HUES6 (cell line): ENCODE measurements around the gene NDUFA11.

ENCODE experiments used
- H3K27ac ChIP-seq: 2 replicates; pipeline ENCODE4 v1.7.0; 2013; ENCODE audit warnings: low read depth, mild to moderate bottlenecking, low read length, inconsistent platforms
- H3K27me3 ChIP-seq: 2 replicates; pipeline ENCODE4 v1.6.1; 2013; ENCODE audit warnings: low read length; ENCODE audit not compliant: control insufficient read depth, insufficient read depth
- H3K36me3 ChIP-seq: 2 replicates; pipeline ENCODE4 v1.6.1; 2013; ENCODE audit warnings: low read length; ENCODE audit not compliant: control insufficient read depth, insufficient read depth
- H3K4me1 ChIP-seq: 2 replicates; pipeline ENCODE4 v1.6.1; 2013; ENCODE audit warnings: low read length; ENCODE audit not compliant: control insufficient read depth, insufficient read depth
- H3K4me3 ChIP-seq: 2 replicates; pipeline ENCODE4 v1.5.1; 2013; ENCODE audit warnings: low read depth, low read length
- H3K9ac ChIP-seq: one replicate; pipeline ENCODE4 v1.6.1; 2013; ENCODE audit warnings: mild to moderate bottlenecking, low read length
- H3K9me3 ChIP-seq: 2 replicates; pipeline ENCODE4 v1.6.1; 2013; ENCODE audit warnings: low read depth, low read length; ENCODE audit not compliant: control insufficient read depth, insufficient read depth

Gene NDUFA11

GRCh38 chr19:5941673-5942072 is 38.1 kb upstream of the NDUFA11 start:
- Histone ChIP-seq H3K9me3 (no peaks in the 10 kb centered on the region), H3K36me3 (peaks cover 51% of the 10 kb centered on the region), H3K27ac (no peak overlapping the region), H3K4me1 (peaks cover 13% of the 10 kb centered on the region; the same call in 1 of the 2 replicates), H3K27me3 (no peaks in the 10 kb centered on the region), H3K9ac (no peak overlapping the region), H3K4me3 (no peak overlapping the region)

- Histone ChIP-seq H3K27ac (no peak overlapping the region), H3K4me3 (no peak overlapping the region), H3K4me1 (peaks cover 13% of the 10 kb centered on the region; the same call in 1 of the 2 replicates), H3K9ac (no peak overlapping the region), H3K27me3 (no peaks in the 10 kb centered on the region), H3K9me3 (no peaks in the 10 kb centered on the region), H3K36me3 (peaks cover 57% of the 10 kb centered on the region)
These were observed 36.9 kb upstream of the NDUFA11 start for GRCh38 chr19:5940260-5941208.

GRCh38 chr19:5937550-5937949 is 34.0 kb upstream of the NDUFA11 start:
- Histone ChIP-seq H3K36me3 (peaks cover 77% of the 10 kb centered on the region), H3K4me1 (no peaks in the 10 kb centered on the region; the same call in 1 of the 2 replicates), H3K27me3 (no peaks in the 10 kb centered on the region), H3K9me3 (no peaks in the 10 kb centered on the region), H3K9ac (no peak overlapping the region), H3K27ac (no peak overlapping the region), H3K4me3 (no peak overlapping the region)

GRCh38 chr19:5936292-5936592 is 32.7 kb upstream of the NDUFA11 start:
- Histone ChIP-seq H3K36me3 (peaks cover 80% of the 10 kb centered on the region), H3K27me3 (no peaks in the 10 kb centered on the region), H3K9ac (no peak overlapping the region), H3K4me3 (no peak overlapping the region), H3K4me1 (no peaks in the 10 kb centered on the region), H3K9me3 (no peaks in the 10 kb centered on the region), H3K27ac (no peak overlapping the region)

GRCh38 chr19:5935473-5936291 is 32.1 kb upstream of the NDUFA11 start:
- Histone ChIP-seq H3K4me3 (no peak overlapping the region), H3K27me3 (no peaks in the 10 kb centered on the region), H3K36me3 (peaks cover 80% of the 10 kb centered on the region), H3K9me3 (no peaks in the 10 kb centered on the region), H3K9ac (no peak overlapping the region), H3K4me1 (no peaks in the 10 kb centered on the region), H3K27ac (no peak overlapping the region)

GRCh38 chr19:5934774-5935472 is 31.3 kb upstream of the NDUFA11 start:
- Histone ChIP-seq H3K9ac (no peak overlapping the region), H3K4me3 (no peak overlapping the region), H3K36me3 (peaks cover 80% of the 10 kb centered on the region), H3K27me3 (no peaks in the 10 kb centered on the region), H3K27ac (no peak overlapping the region), H3K4me1 (no peaks in the 10 kb centered on the region), H3K9me3 (no peaks in the 10 kb centered on the region)

- H3K9me3 ChIP-seq = no peaks in the 10 kb centered on the region
- no peak overlapping the region for H3K27ac ChIP-seq
- no peak overlapping the region for H3K4me3 ChIP-seq
- H3K4me1 ChIP-seq = no peaks in the 10 kb centered on the region
- H3K27me3 ChIP-seq = no peaks in the 10 kb centered on the region
- no peak overlapping the region for H3K9ac ChIP-seq
- peaks cover 80% of the 10 kb centered on the region for H3K36me3 ChIP-seq
These were observed 30.4 kb upstream of the NDUFA11 start for GRCh38 chr19:5934069-5934401.

GRCh38 chr19:5933391-5934068 is 29.9 kb upstream of the NDUFA11 start:
- Histone ChIP-seq H3K36me3 (peaks cover 83% of the 10 kb centered on the region), H3K4me3 (no peak overlapping the region), H3K27me3 (no peaks in the 10 kb centered on the region), H3K9me3 (no peaks in the 10 kb centered on the region), H3K9ac (no peak overlapping the region), H3K27ac (no peak overlapping the region), H3K4me1 (no peaks in the 10 kb centered on the region)

GRCh38 chr19:5932609-5933262 is 29.1 kb upstream of the NDUFA11 start:
- Histone ChIP-seq H3K9me3 (no peaks in the 10 kb centered on the region), H3K36me3 (peaks cover 87% of the 10 kb centered on the region)

GRCh38 chr19:5932146-5932545 is 28.6 kb upstream of the NDUFA11 start:
- Histone ChIP-seq H3K9ac (no peak overlapping the region), H3K27ac (no peak overlapping the region), H3K4me3 (no peak overlapping the region), H3K36me3 (peaks cover 87% of the 10 kb centered on the region), H3K9me3 (no peaks in the 10 kb centered on the region), H3K27me3 (no peaks in the 10 kb centered on the region), H3K4me1 (no peaks in the 10 kb centered on the region)

More at GRCh38 chr19:5932609-5933262, 29.1 kb upstream of the NDUFA11 start:
- Histone ChIP-seq H3K4me3 (no peak overlapping the region), H3K9ac (no peak overlapping the region), H3K27me3 (no peaks in the 10 kb centered on the region), H3K27ac (no peak overlapping the region), H3K4me1 (no peaks in the 10 kb centered on the region)
